Cortex of kidney (tissue), 1 donor: ENCODE measurements around the gene MAGEA9.
"Not testable (repeated sequence)": the region's sequence is repeated elsewhere in the genome, so short reads cannot be mapped to it uniquely, and the experiment has no call there.

Experiments used
- DNase-seq: peaks from one replicate; lab custom pipeline; 2025; lab: John Stamatoyannopoulos, UW

The MAGEA9 gene

GRCh38 chrX:149781727-149782126 lies at the start of gene MAGEA9:
Gene MAGEA9 (plus strand): TSS chrX:149781930. CDS start chrX:149786211, 4,281 bp downstream.
- DNase-seq = not testable (repeated sequence)

DNA sequence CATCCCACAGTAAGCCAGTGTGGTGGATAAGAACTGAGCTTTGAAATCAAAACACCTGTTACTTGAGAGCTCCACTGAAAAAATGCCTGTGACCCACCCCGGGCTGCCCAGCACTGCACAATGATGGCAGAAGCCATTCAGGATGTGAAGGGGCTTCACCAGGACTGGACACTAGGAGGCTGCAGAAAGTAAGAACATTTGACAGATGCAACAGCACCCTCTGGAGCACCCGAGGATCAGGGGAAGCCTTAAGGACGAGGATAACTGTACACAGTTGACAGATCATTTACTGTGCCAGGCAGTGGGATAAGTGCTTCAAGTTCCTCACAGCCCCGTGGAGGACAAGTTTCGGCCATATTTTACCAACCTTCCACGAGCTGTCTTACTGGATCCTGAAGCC lies 39.5 kb upstream of the MAGEA9 start:
- not testable (repeated sequence) for DNase-seq

- not testable (repeated sequence) for DNase-seq
Measured at GRCh38 chrX:149746390-149747007, 35.2 kb upstream of the MAGEA9 start.

- DNase-seq = peak; percentile 2
Measured at GRCh38 chrX:149757206-149758067, 24.3 kb upstream of the MAGEA9 start.

DNA sequence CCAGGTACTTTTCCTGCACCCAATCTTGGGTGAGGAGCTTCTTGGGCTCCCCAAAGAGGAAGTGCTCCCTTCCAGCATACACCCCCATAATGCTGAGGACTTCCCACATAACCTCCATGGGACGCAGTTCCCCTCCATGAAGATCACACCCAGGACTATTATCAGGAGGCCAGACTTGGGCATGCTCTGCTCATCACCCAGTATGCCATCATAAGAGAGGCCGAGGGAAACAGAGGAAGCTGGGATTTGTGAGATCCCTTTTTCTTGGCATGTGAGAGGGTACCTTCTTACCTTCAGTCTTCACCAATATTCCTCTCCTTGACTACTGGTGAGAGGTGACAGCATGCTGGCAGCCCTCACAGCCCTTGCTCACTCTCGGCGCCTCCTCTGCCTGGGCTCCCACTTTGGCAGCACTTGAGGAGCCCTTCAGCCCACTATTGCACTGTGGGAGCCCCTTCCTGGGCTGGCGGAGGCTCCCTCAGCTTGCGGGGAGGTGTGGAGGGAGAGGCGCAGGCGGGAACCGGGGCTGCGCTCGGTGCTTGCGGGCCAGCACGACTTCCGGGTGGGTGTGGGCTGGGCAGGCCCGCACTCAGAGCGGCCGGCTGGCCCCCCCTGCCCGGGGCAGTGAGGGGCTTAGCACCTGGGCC lies 23.5 kb upstream of the MAGEA9 start:
- DNase-seq = no peak

GRCh38 chrX:149758715-149759078 lies 23.0 kb upstream of the MAGEA9 start:
- DNase-seq = not testable (repeated sequence)

GRCh38 chrX:149759824-149760223 lies 21.9 kb upstream of the MAGEA9 start:
- DNase-seq = no peak

GRCh38 chrX:149760965-149761364 lies 20.8 kb upstream of the MAGEA9 start:
- no peak for DNase-seq

DNA sequence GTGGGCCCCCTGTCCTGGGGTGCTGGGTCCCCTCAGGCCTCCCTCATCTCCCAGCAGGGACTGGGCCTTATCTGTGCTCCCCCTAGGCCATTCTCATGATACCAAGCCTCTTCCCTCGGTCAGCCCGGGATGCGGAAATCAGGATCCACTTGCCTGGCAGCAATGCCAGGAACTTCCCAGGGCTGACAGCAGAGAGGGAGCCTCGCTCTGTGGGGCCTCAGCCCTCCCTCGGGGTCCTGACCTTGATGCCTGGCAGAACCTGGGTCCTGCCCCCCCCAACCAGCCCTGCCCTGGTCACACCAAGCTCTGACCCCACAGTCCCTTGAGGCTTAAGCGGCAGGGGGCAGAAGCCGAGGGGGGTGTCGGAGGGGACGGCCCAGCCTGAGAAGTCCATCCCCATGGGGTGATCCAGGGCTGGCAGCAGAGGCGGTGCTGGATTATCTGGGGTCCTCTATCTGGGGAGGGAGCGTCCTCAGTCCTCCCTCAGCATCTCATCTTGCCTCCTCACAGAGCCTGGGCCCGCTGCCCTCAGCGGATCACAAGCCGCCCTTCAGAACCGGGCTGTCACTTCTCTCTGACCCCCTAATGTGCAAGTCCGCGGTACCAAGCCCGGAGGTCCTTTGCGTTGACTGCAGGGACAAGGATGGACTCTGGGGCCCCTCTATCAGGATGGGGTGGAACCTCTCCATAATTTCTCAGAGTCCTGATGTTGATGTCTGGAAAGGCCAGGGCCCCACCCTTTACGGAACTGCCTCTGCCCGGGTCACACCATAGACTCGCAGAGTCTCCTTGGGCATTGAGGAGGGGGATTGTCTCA lies 19.7 kb upstream of the MAGEA9 start:
- not testable (repeated sequence) for DNase-seq

DNA sequence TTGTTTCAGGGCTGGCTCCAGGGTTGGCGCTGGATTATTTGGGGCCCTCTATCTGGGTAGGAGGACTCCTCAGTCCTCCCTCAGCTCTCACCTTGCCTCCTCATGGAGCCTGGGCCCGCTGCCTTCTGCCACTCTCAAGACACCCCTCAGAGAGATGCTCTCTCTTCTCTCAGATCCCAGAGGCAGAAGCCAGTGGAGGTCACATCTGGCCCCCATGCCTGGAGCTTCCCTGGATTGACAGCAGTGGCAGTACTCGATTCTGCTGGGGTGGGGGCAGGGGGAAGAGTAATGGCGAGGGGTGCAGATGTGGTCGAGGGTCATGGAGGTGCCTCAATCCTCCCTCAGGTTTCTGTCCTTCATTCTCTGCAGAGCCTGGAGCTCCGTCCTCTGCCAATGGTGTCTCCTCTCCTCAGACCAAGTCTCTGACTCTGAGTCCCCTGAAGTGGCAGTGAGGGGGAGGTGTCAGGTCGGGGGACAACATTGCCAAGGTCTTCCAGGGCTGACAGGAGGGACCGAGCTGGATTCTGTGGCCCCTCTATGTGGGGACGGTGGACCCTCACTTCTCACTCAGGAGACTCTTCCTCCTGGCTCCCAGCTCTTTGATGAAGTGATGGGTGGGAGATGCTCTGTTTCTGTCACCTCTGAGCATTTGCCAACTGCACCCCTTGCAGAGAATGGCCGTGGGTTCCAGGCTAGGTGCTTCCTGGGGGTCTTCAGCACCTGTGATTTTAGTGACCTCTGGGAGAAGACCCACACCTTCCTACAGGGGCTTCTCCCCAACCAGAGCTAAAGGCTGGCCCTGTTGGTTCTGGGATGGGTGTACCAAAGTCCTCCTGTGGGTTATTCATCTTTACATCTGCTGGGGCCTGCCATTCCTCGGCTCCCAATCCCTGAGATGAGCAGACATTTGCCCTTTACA lies 18.8 kb upstream of the MAGEA9 start:
- no peak for DNase-seq

DNA sequence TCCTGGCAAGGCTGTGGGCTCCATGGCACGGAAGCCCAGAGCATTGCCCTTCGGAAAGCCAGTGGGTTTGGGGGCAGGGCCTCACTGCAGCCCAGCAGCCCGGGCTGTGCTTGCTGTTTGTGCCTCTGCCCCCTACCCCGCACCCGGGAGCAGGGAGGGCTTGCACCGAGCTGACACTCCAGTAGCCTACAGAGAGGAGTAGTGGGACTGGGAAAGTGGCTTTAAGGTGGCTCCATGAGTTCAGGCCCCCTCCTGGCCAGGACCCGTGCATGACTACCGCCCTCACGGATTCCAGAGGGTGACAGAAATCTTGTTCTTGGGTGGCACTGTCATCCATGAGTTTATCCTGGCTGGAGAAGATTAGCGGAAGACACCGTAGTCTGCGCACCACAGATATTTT lies 11.4 kb upstream of the MAGEA9 start:
- not testable (repeated sequence) for DNase-seq

GRCh38 chrX:149773026-149773425 lies 8.7 kb upstream of the MAGEA9 start:
- not testable (repeated sequence) for DNase-seq

DNA sequence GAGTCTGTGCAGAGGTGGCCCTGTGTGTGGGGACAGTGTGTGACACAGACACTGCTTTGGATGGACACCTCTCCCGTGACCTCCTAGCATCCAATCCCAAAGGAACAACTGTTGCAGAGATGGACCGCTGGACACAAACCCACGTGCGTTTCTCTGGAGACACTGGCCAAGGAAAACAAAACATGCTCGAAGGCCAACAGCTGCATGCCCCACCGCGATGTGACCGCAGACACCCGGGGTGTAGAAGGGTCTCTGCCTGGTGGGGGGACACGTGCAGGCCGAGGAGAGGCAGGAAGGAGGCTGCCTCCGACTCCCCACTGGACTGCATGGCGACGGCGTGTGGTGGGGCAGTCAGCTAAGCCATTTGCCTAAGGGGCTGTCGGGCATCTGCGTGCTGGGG lies 8.0 kb upstream of the MAGEA9 start, which contains the start of gene HSFX1:
TSS of gene HSFX1 (plus strand) at position 301 of the 400 bp plus-strand sequence. CDS start 614 bp downstream, outside the sequence.
- not testable (repeated sequence) for DNase-seq

DNA sequence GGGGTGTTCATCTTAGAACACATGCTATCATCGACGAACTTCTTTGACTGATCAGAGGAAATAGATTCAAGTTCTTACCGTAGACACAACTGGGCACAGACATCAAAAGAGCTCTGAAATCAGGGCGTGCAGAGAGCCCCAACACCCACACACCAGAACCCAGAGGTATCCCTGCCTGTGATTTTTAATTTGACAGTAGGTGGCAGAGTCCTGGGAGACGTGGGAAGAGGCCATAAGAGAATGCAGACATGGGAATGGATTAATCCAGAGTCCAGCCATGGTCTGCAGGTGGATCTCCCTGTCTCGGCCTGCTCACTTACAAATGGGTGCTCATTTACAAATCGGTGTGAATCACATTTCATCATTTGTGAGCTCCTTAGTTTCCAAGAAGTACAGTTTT lies 3.7 kb upstream of the MAGEA9 start:
- not testable (repeated sequence) for DNase-seq

DNA sequence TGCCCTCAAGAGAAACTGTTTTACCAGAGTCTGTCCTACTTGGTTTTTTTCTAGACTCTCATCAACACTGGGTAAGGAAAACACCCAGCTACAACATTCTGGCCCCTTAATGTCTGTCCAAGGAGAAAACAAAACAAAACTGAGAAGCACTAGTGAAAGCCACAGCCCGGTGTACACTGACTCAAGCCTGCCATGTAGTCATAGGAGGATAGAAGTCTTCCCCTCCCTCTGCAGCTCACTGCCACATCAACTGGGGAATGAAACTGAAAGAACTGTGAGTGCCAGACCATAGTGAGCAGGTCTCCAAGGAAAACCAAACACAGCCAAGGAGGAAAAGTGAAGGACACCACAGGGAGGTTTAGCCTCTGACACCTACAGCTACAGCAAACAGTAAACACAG lies 13.8 kb downstream of the MAGEA9 start:
- not testable (repeated sequence) for DNase-seq

DNA sequence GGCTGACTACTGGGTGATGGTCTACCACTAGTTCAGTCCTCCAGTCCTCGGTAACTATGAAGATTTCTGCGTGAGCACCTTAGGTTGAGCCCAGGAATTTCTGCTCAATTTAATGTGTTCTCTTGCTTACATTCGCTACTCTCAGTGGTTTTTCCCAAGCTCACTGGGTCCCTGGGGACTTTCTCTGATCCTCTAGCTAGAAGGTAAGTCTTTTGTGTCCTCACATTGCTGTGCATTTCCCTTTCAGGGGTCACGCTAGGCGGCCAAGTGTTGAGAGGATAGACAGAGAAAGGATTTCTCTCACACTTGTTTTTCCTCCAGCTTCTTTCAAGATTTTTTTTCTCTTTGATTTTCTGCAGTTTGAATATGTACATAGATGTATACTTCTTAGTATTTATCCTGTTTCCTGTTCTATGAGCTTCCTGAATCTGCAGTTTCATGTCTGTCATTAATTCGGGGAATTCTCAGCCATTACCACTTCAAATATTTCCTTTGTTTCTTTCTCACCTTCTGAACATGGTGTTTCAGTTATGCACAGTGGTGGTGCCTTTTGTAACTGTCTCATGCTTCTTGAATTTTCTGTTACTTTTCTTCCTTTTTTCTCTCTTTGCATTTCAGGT lies 17.5 kb downstream of the MAGEA9 start:
- DNase-seq = no peak

- no peak for DNase-seq
Measured at GRCh38 chrX:149799938-149800337, 18.2 kb downstream of the MAGEA9 start.

DNA sequence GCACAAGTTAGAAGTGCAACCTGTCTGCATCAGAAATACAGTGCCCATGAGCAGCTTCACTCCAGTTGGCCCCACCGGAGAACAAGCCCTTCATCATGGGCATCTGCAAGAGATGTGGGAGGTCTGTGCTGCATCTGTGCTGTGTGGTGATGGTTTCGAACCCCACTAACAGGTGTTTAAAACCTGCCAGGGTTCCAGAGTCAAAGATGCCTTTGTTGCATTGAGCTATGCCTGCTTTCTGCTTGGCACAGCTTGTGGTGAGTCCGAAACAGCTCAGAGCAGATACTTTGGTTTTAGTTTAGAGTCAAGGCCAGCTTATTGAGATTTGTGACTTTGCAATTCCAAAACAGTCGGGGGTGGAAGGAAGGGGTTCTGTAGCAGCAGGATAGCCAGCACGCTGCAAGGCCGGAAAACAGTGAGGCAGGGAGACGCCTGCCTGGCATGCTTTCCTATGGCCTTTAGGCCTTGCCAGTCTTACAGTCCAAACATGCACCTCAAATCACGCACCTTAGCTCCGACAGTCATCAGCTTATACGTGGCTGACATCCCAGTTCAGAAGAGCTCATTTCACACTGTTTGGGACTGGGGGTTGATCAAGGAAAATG lies 21.8 kb downstream of the MAGEA9 start:
- no peak for DNase-seq

- DNase-seq = no peak
Measured at GRCh38 chrX:149804102-149804501, 22.4 kb downstream of the MAGEA9 start.
